HCT116 (cell line): ENCODE measurements around the gene FERMT1. TPM values are rescaled to one million over a fixed set of nuclear protein-coding genes. Genes with fewer than 3 reads are reported as not detected.

Experiments used
- ATAC-seq: fragments of 200-7000 bp; cut with Tn5 transposase; 2 replicates; pipeline ENCODE4 v1.9.1; 2020; ENCODE audit warnings: mild to moderate bottlenecking, moderate library complexity
- BruUV-seq: library from RNA; stranded (reverse); fragments of 400-500 nt; replicated peaks from 2 replicates; lab custom pipeline; 2021; lab: Mats Ljungman, UMichigan
- CTCF ChIA-PET: fragments of 300-600 bp; sonication (Branson Sonifier 250); formaldehyde crosslinking; loops from one replicate; lab custom pipeline; 2021; ENCODE audit warnings: antibody characterized with exemption; lab: Charles Lee
- POLR2A ChIA-PET: fragments of 300-600, 350-600 bp; sonication (Branson Sonifier 250); formaldehyde crosslinking; loops from one replicate; lab custom pipeline; 2021; ENCODE audit warnings: antibody characterized with exemption; lab: Charles Lee
- RAD21 ChIA-PET, 2 experiments: fragments of 300-600 bp; sonication (Branson Sonifier 250); formaldehyde crosslinking; loops; one replicate each; lab custom pipeline; 2023; ENCODE audit warnings: low total read pairs in 2 of 2; ENCODE audit not compliant: uncharacterized antibody in 2 of 2, unreplicated experiment in 2 of 2, low non-redundant PET in 1 of 2; lab: Charles Lee
- DNase-seq: peaks from one replicate; pipeline ENCODE4 v3.0.0-alpha.2; 2010; ENCODE audit warnings: low read depth, low spot score
- H2AFZ ChIP-seq: fragments of 200-600 bp; shearing (Covaris generic), sonication (generic); 2 replicates; pipeline ENCODE4 v1.6.1; 2017; ENCODE audit warnings: low read depth, mixed run types, mixed read lengths, antibody characterized with exemption, low read length; ENCODE audit not compliant: poor library complexity, severe bottlenecking
- H3K27ac ChIP-seq: 2 replicates; pipeline ENCODE4 v1.5.1; 2012; ENCODE audit warnings: low read depth, low read length
- H3K27me3 ChIP-seq: fragments of 200-600 bp; sonication (generic); 2 replicates; pipeline ENCODE4 v1.6.1; 2016; ENCODE audit warnings: mixed run types, low read length, mixed read lengths; ENCODE audit not compliant: insufficient read depth
- H3K36me3 ChIP-seq, 2 experiments: fragments of 200-500 bp in 1 of 2; fragments of 200-600 bp in 1 of 2; sonication (Bioruptor generic) in 1 of 2; sonication (generic) in 1 of 2; 2 replicates each; pipeline versions ENCODE4 v1.5.1 to v1.6.1; 2014 to 2016; ENCODE audit warnings: low read length in 2 of 2, inconsistent platforms in 1 of 2, mixed read lengths in 1 of 2, mixed run types in 1 of 2; ENCODE audit not compliant: insufficient read depth in 2 of 2, control insufficient read depth in 1 of 2
- H3K4me1 ChIP-seq, 2 experiments: fragments of 200-600 bp in 1 of 2; sonication (generic) in 1 of 2; 2 replicates each; pipeline versions ENCODE4 v1.5.1 to v1.6.1; 2012 to 2017; ENCODE audit warnings: low read length in 2 of 2, inconsistent platforms in 1 of 2, mild to moderate bottlenecking in 1 of 2, mixed read lengths in 1 of 2, mixed run types in 1 of 2, moderate library complexity in 1 of 2; ENCODE audit not compliant: insufficient read depth in 2 of 2, control insufficient read depth in 1 of 2
- H3K4me2 ChIP-seq: fragments of 200-600 bp; sonication (generic); 2 replicates; pipeline ENCODE4 v1.6.1; 2017; ENCODE audit warnings: mixed run types, low read length, mixed read lengths
- H3K4me3 ChIP-seq, 2 experiments: fragments of 200-600 bp in 1 of 2; sonication (generic) in 1 of 2; replicated peaks in 1 of 2; 2 replicates each; pipeline ENCODE4 v1.5.1; 2011 to 2016; ENCODE audit warnings: low read length in 2 of 2, control low read depth in 1 of 2, low read depth in 1 of 2, mild to moderate bottlenecking in 1 of 2, mixed read lengths in 1 of 2, mixed run types in 1 of 2
- H3K79me2 ChIP-seq: fragments of 200-600 bp; sonication (generic); 2 replicates; pipeline ENCODE4 v1.6.1; 2017; ENCODE audit warnings: mild to moderate bottlenecking, mixed run types, low read length, moderate library complexity, mixed read lengths; ENCODE audit not compliant: insufficient read depth
- H3K9ac ChIP-seq: fragments of 200-600 bp; sonication (generic); 2 replicates; pipeline ENCODE4 v1.6.1; 2016; ENCODE audit warnings: low read length, mixed read lengths
- H3K9me2 ChIP-seq: fragments of 200-600 bp; sonication (generic), shearing (Covaris generic); 2 replicates; pipeline ENCODE4 v1.6.1; 2017; ENCODE audit warnings: mixed run types, mild to moderate bottlenecking, moderate library complexity; ENCODE audit not compliant: insufficient read depth
- H3K9me3 ChIP-seq, 2 experiments: fragments of 200-500 bp in 1 of 2; fragments of 200-600 bp in 1 of 2; sonication (Bioruptor generic) in 1 of 2; sonication (generic) in 1 of 2; 2 replicates each; pipeline ENCODE4 v1.6.1; 2014 to 2017; ENCODE audit warnings: low read length in 2 of 2, mixed read lengths in 2 of 2, inconsistent platforms in 1 of 2, low read depth in 1 of 2, mild to moderate bottlenecking in 1 of 2, mixed run types in 1 of 2, moderate library complexity in 1 of 2; ENCODE audit not compliant: control insufficient read depth in 1 of 2, insufficient read depth in 1 of 2
- H4K20me1 ChIP-seq: fragments of 200-600 bp; sonication (generic), shearing (Covaris generic); 2 replicates; pipeline ENCODE4 v1.6.1; 2017; ENCODE audit warnings: mixed run types, mild to moderate bottlenecking, moderate library complexity; ENCODE audit not compliant: insufficient read depth
- CBX3 ChIP-seq: IDR thresholded peaks from 2 replicates; pipeline ENCODE4 v1.6.1; 2012; ENCODE audit warnings: low read depth
- CEBPB ChIP-seq: IDR thresholded peaks from 2 replicates; pipeline ENCODE4 v1.6.1; 2012; ENCODE audit warnings: low read depth
- EGR1 ChIP-seq: IDR thresholded peaks from 2 replicates; pipeline ENCODE4 v1.6.1; 2012; ENCODE audit warnings: low read depth
- ELF1 ChIP-seq: IDR thresholded peaks from 2 replicates; pipeline ENCODE4 v1.6.1; 2012; ENCODE audit warnings: low read depth, borderline replicate concordance
- EZH2phosphoT487 ChIP-seq: fragments of 200-600 bp; IDR thresholded peaks from 2 replicates; pipeline ENCODE4 v1.6.1; 2018; ENCODE audit warnings: antibody characterized with exemption, borderline replicate concordance
- FOSL1 ChIP-seq: IDR thresholded peaks from 2 replicates; pipeline ENCODE4 v1.6.1; 2012; ENCODE audit warnings: low read depth
- MAX ChIP-seq: IDR thresholded peaks from 2 replicates; pipeline ENCODE4 v1.6.1; 2012
- POLR2A ChIP-seq: IDR thresholded peaks from 2 replicates; pipeline ENCODE4 v1.7.0; 2011; ENCODE audit warnings: borderline replicate concordance; ENCODE audit not compliant: insufficient read depth, insufficient read length; ENCODE audit errors: extremely low read depth
- POLR2AphosphoS5 ChIP-seq: IDR thresholded peaks from 2 replicates; pipeline ENCODE4 v1.6.1; 2011; ENCODE audit warnings: mild to moderate bottlenecking, low read depth, low read length, moderate library complexity
- REST ChIP-seq: IDR thresholded peaks from 2 replicates; pipeline ENCODE4 v1.6.1; 2012; ENCODE audit warnings: low read depth
- SIN3A ChIP-seq: IDR thresholded peaks from 2 replicates; pipeline ENCODE4 v1.6.1; 2012; ENCODE audit warnings: low read depth
- SP1 ChIP-seq: IDR thresholded peaks from 2 replicates; pipeline ENCODE4 v1.6.1; 2012; ENCODE audit warnings: low read depth
- YY1 ChIP-seq: IDR thresholded peaks from 2 replicates; pipeline ENCODE4 v1.6.1; 2011; ENCODE audit warnings: low read length, low read depth, moderate library complexity, mild to moderate bottlenecking; ENCODE audit not compliant: insufficient replicate concordance; ENCODE audit errors: extremely low read depth
- ZFX ChIP-seq: fragments of 450-650 bp; IDR thresholded peaks from 2 replicates; pipeline ENCODE4 v1.6.1; 2017
- ZNF274 ChIP-seq: fragments of 200-500 bp; sonication (Bioruptor generic); IDR thresholded peaks from 2 replicates; pipeline ENCODE4 v1.6.1; 2014; ENCODE audit warnings: mild to moderate bottlenecking, low read depth, low read length, inconsistent platforms
- intact Hi-C: fragments of 100-400 bp; cut with micrococcal nuclease; formaldehyde crosslinking; loops from 2 replicates; pipeline ENCODE4 v1.10.0; 2022
- total RNA-seq: library from RNA; stranded (reverse); gene quantifications from one replicate; pipeline ENCODE4 v1.2.1, GENCODE V29; 2021; ENCODE audit not compliant: unreplicated experiment
- TF ChIP-seq, protein P1 (sequence below): IDR thresholded peaks from 2 replicates; pipeline ENCODE4 v1.6.1; 2011; ENCODE audit warnings: mild to moderate bottlenecking, low read length, moderate library complexity; ENCODE audit not compliant: insufficient replicate concordance; ENCODE audit errors: extremely low read depth

The FERMT1 gene
- total RNA-seq, 1 experiment from 2014 or later, result 34.9 TPM

DNA sequence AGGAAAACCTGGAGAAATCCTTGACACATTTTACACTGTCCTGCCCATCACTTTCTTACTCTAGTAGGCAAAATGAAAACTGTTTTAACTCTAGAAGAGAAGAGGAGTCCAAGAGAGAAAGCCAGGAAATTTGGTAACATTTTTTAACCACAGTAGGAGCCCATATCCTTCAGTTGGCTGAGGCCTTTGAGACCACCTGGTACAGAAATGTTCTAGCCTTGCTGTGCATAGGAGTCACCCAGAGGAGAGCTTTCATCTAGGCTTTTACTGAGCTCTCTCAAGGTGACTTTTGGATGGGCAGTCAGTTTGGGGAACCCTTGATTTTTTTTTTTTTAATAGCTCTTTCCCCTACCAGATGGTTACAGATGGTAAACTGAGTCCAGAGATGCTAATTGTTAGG, 94.0 kb downstream of the FERMT1 start:
- POLR2A ChIA-PET, result no interaction called here
- BruUV-seq, result no TSS peak
- Histone ChIP-seq H3K9me2 (no peaks in the 10 kb centered on the region), H3K4me1 (no peaks in the 10 kb centered on the region), H3K79me2 (peaks cover 58% of the 10 kb centered on the region), H3K27me3 (no peaks in the 10 kb centered on the region), H3K9ac (no peak overlapping the region), H3K36me3 (peaks cover 16 to 25% of the 10 kb centered on the region in 2 experiments), H3K4me2 (no peak overlapping the region), H2AFZ (no peak overlapping the region)
- CTCF ChIA-PET, result no interaction called here
- intact Hi-C loops, result no loop called here
- no peak for ATAC-seq
- RAD21 ChIA-PET, result no interaction called here
- TF ChIP-seq YY1 (no peak), POLR2A (no peak), FOSL1 (no peak), POLR2AphosphoS5 (no peak), CBX3 (no peak), EZH2phosphoT487 (no peak), SP1 (no peak)
- TF ChIP-seq, all 23 proteins: peak for 0
- Histone ChIP-seq H3K9me3 (peaks cover 0 to 8% of the 10 kb centered on the region in 2 experiments; a peak in 1 of 4 replicates), H4K20me1 (peaks cover 10% of the 10 kb centered on the region; the same call in 1 of the 2 replicates), H3K27ac (no peak overlapping the region), H3K4me3 (no peak overlapping the region)
- no peak for DNase-seq

DNA sequence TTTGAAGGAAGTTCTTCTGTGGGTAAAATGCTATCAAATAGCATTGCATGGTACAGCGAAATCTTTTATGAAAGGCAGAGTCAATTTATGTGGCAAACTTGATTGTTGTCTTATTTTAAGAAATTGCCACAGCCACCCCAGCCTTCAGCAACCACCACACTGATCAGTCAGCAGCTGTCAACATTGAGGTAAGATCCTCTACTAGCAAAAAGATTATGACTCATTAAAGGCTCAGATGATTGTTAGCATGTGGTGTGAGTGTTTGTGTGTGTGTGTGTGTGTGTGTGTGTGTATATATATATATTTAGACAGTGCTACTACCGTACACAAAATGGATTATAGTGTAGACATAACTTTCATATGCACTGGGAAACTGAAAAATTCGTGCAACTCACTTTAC, 96.8 kb downstream of the FERMT1 start:
- no peaks in the 10 kb centered on the region for H3K9me2 ChIP-seq
- no peak overlapping the region for H3K9ac ChIP-seq
- H3K79me2 ChIP-seq, result peaks cover 73% of the 10 kb centered on the region
- intact Hi-C loops, result no loop called here
- no peak overlapping the region for H2AFZ ChIP-seq
- DNase-seq (no peak), ATAC-seq (no peak)
- peaks cover 23 to 34% of the 10 kb centered on the region in 2 experiments for H3K36me3 ChIP-seq
- no peak overlapping the region for H3K27ac ChIP-seq
- no peak for TF ChIP-seq CEBPB
- TF ChIP-seq ZNF274, result no peak
- no peak for TF ChIP-seq EZH2phosphoT487
- TF ChIP-seq POLR2A, result no peak
- no peak for TF ChIP-seq REST
- TF ChIP-seq, protein P1, sequence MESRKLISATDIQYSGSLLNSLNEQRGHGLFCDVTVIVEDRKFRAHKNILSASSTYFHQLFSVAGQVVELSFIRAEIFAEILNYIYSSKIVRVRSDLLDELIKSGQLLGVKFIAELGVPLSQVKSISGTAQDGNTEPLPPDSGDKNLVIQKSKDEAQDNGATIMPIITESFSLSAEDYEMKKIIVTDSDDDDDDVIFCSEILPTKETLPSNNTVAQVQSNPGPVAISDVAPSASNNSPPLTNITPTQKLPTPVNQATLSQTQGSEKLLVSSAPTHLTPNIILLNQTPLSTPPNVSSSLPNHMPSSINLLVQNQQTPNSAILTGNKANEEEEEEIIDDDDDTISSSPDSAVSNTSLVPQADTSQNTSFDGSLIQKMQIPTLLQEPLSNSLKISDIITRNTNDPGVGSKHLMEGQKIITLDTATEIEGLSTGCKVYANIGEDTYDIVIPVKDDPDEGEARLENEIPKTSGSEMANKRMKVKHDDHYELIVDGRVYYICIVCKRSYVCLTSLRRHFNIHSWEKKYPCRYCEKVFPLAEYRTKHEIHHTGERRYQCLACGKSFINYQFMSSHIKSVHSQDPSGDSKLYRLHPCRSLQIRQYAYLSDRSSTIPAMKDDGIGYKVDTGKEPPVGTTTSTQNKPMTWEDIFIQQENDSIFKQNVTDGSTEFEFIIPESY, result no peak
- TF ChIP-seq EGR1, result no peak
- no peak for TF ChIP-seq MAX
- TF ChIP-seq ZFX, result no peak
- no peak for TF ChIP-seq FOSL1
- TF ChIP-seq ELF1, result no peak
- TF ChIP-seq SIN3A, result no peak
- H3K4me3 ChIP-seq, result no peak overlapping the region
- H3K9me3 ChIP-seq, result peaks cover 0 to 8% of the 10 kb centered on the region in 2 experiments; a peak in 1 of 4 replicates
- no peaks in the 10 kb centered on the region for H3K4me1 ChIP-seq
- ChIA-PET CTCF (no interaction called here), RAD21 (no interaction called here), POLR2A (no interaction called here)
- H3K4me2 ChIP-seq, result no peak overlapping the region
- H4K20me1 ChIP-seq, result peaks cover 4% of the 10 kb centered on the region; the same call in 1 of the 2 replicates
- H3K27me3 ChIP-seq, result no peaks in the 10 kb centered on the region
- no TSS peak for BruUV-seq
